ENCODE data around the gene RBM27.

Gene RBM27

DNA sequence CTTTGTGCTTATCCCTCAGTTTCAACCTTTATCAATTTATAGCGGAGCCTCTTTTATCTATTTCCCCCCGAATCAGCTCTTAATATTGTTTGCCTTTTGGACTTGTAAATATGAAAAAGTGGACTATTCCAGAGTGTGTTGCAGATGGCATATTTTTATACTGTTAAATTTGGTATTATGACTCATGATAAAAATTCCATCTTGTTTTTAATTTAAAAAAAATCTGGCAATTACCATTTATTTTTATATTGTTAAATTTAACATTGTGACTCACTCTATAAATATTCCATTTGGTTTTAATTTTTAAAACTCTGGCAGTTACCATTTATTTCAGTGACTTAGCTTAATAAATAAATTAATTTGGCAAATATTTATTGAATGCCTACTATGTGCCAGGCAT is 37.5 kb downstream of the RBM27 start:
- TF ChIP-seq Cebpa-rat (IDR thresholded peaks at IDR 0.05): no peak
- H3K4me1 ChIP-seq: peaks cover 0 to 10% (median 0%) of the 10 kb centered on the region in 10 experiments; a peak in 4 of 20 replicates
- H3K9me3 ChIP-seq (replicated peaks in 1 of 11): no peaks in the 10 kb centered on the region
- no peak overlapping the region for H3K4me3 ChIP-seq
- no peak overlapping the region for H3K27ac ChIP-seq
- H3K36me3 ChIP-seq: peaks cover 88 to 100% (median 98%) of the 10 kb centered on the region in 11 experiments
- H3K4me2 ChIP-seq: no peak overlapping the region
- H4K20me1 ChIP-seq: peaks cover 0 to 41% (median 11%) of the 10 kb centered on the region in 11 experiments; a peak in 13 of 22 replicates
- no peaks in the 10 kb centered on the region for H3K27me3 ChIP-seq
- no peak overlapping the region for H3K9ac ChIP-seq

DNA sequence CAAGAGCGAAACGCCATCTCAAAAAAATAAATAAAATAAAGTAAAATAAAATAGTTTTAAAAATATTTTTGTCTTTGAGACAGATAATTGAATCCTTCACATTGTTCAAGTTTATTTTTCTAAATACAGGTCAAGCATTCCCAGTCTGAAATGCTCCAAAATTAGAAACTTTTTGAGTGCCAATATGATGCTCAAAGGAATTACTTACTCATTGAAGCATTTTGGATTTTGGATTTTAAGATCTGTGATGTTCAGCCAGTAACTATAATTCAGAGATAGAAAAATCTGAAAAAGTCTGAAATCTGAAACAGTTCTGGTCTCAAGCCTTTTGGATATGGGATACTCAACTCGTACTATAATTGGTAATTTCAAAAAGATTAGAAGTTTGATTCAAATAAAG is 39.8 kb downstream of the RBM27 start:
- H3K9ac ChIP-seq: no peak overlapping the region
- no peak for TF ChIP-seq Cebpa-rat (IDR thresholded peaks at IDR 0.05)
- no peak overlapping the region for H3K4me2 ChIP-seq
- H3K4me1 ChIP-seq: peaks cover 0 to 10% (median 6%) of the 10 kb centered on the region in 10 experiments; a peak in 8 of 20 replicates
- H3K27ac ChIP-seq: no peak overlapping the region
- peaks cover 0 to 57% (median 11%) of the 10 kb centered on the region in 11 experiments; a peak in 16 of 22 replicates for H4K20me1 ChIP-seq
- no peak overlapping the region for H3K4me3 ChIP-seq
- H3K27me3 ChIP-seq: no peaks in the 10 kb centered on the region
- peaks cover 70 to 100% (median 89%) of the 10 kb centered on the region in 11 experiments for H3K36me3 ChIP-seq
- H3K9me3 ChIP-seq (replicated peaks in 1 of 11): no peaks in the 10 kb centered on the region

- Histone ChIP-seq H3K27ac (no peak overlapping the region), H3K9me3 (replicated peaks in 1 of 11) (no peaks in the 10 kb centered on the region), H3K36me3 (peaks cover 66 to 93% (median 80%) of the 10 kb centered on the region in 11 experiments), H4K20me1 (peaks cover 7 to 74% (median 34%) of the 10 kb centered on the region in 11 experiments; a peak in 18 of 22 replicates), H3K27me3 (no peaks in the 10 kb centered on the region), H3K9ac (no peak overlapping the region), H3K4me3 (no peak overlapping the region), H3K4me2 (no peak overlapping the region), H3K4me1 (peaks cover 0 to 17% (median 6%) of the 10 kb centered on the region in 10 experiments; a peak in 5 of 20 replicates)
- no peak for TF ChIP-seq Cebpa-rat (IDR thresholded peaks at IDR 0.05)
Observed at GRCh38 chr5:146248561-146248960, 45.2 kb downstream of the RBM27 start.

GRCh38 chr5:146249801-146250200 is 46.4 kb downstream of the RBM27 start:
- Histone ChIP-seq H3K9ac (no peak overlapping the region), H3K4me3 (no peak overlapping the region), H3K27me3 (no peaks in the 10 kb centered on the region), H4K20me1 (peaks cover 7 to 77% (median 36%) of the 10 kb centered on the region in 11 experiments; a peak in 18 of 22 replicates), H3K4me1 (peaks cover 0 to 17% (median 6%) of the 10 kb centered on the region in 10 experiments; a peak in 5 of 20 replicates), H3K9me3 (replicated peaks in 1 of 11) (no peaks in the 10 kb centered on the region), H3K4me2 (no peak overlapping the region), H3K36me3 (peaks cover 66 to 93% (median 79%) of the 10 kb centered on the region in 11 experiments), H3K27ac (no peak overlapping the region)
- TF ChIP-seq Cebpa-rat (IDR thresholded peaks at IDR 0.05): no peak

Measured in BLaER1 treated with 17β-estradiol and CSF1 and Interleukin-3, amounts not matched to agents 10 nM and 100 nM (cell line).